Measurements from ENCODE around the gene SCAPER. TPM values are rescaled to one million over a fixed set of nuclear protein-coding genes. Genes with fewer than 3 reads are reported as not detected.

SCAPER gene
- total and polyA plus RNA-seq, 4 donors, result 3.3 to 18.0 (median 9.9) TPM

GRCh38 chr15:76448755-76449154, 456.4 kb downstream of the SCAPER start:
- WGBS, result 70% methylated on average over 2 of the region's 2 CpGs
- TF ChIP-seq HNF4G (IDR thresholded peaks at IDR 0.05) (no peak), NR2F2 (IDR thresholded peaks at IDR 0.05) (no peak), EGR1 (IDR thresholded peaks at IDR 0.05; ENCODE audit: low read depth in 2 of 2) (no peak), HNF4A (conservative IDR thresholded peaks at IDR 0.05) (no peak), SP1 (IDR thresholded peaks at IDR 0.05) (no peak), JUND (IDR thresholded peaks at IDR 0.05) (no peak), TAF1 (conservative IDR thresholded peaks at IDR 0.05) (no peak), RAD21 (IDR thresholded peaks at IDR 0.05) (no peak), FOXA1 (IDR thresholded peaks at IDR 0.05) (no peak), FOXA2 (IDR thresholded peaks at IDR 0.05) (no peak), RXRA (IDR thresholded peaks at IDR 0.05) (no peak)
- TF ChIP-seq, protein P1, sequence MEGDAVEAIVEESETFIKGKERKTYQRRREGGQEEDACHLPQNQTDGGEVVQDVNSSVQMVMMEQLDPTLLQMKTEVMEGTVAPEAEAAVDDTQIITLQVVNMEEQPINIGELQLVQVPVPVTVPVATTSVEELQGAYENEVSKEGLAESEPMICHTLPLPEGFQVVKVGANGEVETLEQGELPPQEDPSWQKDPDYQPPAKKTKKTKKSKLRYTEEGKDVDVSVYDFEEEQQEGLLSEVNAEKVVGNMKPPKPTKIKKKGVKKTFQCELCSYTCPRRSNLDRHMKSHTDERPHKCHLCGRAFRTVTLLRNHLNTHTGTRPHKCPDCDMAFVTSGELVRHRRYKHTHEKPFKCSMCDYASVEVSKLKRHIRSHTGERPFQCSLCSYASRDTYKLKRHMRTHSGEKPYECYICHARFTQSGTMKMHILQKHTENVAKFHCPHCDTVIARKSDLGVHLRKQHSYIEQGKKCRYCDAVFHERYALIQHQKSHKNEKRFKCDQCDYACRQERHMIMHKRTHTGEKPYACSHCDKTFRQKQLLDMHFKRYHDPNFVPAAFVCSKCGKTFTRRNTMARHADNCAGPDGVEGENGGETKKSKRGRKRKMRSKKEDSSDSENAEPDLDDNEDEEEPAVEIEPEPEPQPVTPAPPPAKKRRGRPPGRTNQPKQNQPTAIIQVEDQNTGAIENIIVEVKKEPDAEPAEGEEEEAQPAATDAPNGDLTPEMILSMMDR (IDR thresholded peaks at IDR 0.05; ENCODE audit: low read depth, low read length, missing input control), result no peak
- TF ChIP-seq, protein P2, sequence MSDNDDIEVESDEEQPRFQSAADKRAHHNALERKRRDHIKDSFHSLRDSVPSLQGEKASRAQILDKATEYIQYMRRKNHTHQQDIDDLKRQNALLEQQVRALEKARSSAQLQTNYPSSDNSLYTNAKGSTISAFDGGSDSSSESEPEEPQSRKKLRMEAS (IDR thresholded peaks at IDR 0.05), result no peak

DNA sequence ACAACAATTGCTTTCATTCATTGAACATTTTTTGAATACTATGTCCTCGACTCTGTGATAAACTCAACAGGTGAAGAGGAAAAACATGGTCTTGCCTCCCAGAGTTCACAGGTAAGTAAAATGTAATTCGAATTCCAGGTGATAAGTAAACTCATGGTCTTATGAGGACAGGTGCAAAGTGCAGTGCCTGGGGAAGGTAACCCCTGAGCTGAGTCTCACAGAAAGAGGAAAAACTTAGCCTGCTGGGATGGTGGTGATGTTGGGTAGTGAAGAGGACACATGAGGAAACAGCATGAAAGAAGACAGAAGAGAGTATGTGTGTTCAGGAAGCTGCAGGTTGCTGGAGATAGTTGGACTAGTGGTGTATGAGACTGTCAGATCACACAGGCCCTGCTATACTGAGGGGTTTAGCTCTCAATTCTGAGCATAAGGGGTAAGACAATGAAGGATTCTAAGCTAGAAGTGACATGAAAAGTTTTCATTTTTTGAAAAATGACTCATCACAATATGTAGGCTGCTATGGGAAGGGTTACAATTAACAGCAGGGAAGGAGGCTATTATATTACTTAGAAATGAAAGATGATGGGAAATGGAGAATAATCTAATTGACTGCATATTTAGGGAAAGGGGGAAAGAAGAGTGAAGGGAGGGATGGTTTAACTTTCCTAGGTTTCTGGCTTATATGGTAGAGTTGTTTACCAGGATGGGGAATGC, 457.3 kb downstream of the SCAPER start:
- H3K27ac ChIP-seq (ENCODE audit: low read depth in 1 of 2, low read length in 2 of 2), result no peak overlapping the region
- no peak for TF ChIP-seq TAF1 (conservative IDR thresholded peaks at IDR 0.05)
- no peak for TF ChIP-seq HNF4G (IDR thresholded peaks at IDR 0.05)
- TF ChIP-seq, protein P3, sequence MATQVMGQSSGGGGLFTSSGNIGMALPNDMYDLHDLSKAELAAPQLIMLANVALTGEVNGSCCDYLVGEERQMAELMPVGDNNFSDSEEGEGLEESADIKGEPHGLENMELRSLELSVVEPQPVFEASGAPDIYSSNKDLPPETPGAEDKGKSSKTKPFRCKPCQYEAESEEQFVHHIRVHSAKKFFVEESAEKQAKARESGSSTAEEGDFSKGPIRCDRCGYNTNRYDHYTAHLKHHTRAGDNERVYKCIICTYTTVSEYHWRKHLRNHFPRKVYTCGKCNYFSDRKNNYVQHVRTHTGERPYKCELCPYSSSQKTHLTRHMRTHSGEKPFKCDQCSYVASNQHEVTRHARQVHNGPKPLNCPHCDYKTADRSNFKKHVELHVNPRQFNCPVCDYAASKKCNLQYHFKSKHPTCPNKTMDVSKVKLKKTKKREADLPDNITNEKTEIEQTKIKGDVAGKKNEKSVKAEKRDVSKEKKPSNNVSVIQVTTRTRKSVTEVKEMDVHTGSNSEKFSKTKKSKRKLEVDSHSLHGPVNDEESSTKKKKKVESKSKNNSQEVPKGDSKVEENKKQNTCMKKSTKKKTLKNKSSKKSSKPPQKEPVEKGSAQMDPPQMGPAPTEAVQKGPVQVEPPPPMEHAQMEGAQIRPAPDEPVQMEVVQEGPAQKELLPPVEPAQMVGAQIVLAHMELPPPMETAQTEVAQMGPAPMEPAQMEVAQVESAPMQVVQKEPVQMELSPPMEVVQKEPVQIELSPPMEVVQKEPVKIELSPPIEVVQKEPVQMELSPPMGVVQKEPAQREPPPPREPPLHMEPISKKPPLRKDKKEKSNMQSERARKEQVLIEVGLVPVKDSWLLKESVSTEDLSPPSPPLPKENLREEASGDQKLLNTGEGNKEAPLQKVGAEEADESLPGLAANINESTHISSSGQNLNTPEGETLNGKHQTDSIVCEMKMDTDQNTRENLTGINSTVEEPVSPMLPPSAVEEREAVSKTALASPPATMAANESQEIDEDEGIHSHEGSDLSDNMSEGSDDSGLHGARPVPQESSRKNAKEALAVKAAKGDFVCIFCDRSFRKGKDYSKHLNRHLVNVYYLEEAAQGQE (IDR thresholded peaks at IDR 0.05), result no peak
- TF ChIP-seq, protein P2 (IDR thresholded peaks at IDR 0.05), result no peak
- no peak for TF ChIP-seq FOXA1 (IDR thresholded peaks at IDR 0.05)
- TF ChIP-seq, protein P1 (IDR thresholded peaks at IDR 0.05; ENCODE audit: low read depth, low read length, missing input control), result no peak
- TF ChIP-seq EGR1 (IDR thresholded peaks at IDR 0.05; ENCODE audit: low read depth in 2 of 2), result no peak
- TF ChIP-seq, protein P4, sequence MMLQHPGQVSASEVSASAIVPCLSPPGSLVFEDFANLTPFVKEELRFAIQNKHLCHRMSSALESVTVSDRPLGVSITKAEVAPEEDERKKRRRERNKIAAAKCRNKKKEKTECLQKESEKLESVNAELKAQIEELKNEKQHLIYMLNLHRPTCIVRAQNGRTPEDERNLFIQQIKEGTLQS (IDR thresholded peaks at IDR 0.05), result no peak
- no peak for TF ChIP-seq YY1 (IDR thresholded peaks at IDR 0.05)
- no peaks in the 10 kb centered on the region for H3K4me1 ChIP-seq (ENCODE audit: control insufficient read depth in 4 of 4, insufficient read depth in 4 of 4, low read length in 3 of 4)
- no peak overlapping the region for H3K4me3 ChIP-seq (ENCODE audit: low read depth in 1 of 3, low read length in 3 of 3)
- DNase-seq (ENCODE audit: low spot score), result no peak
- 83% methylated on average over 2 of the region's 2 CpGs for WGBS
- H3K27me3 ChIP-seq (ENCODE audit: control insufficient read depth in 4 of 4, insufficient read depth in 4 of 4, low read length in 3 of 4), result no peaks in the 10 kb centered on the region
- H3K9me3 ChIP-seq (ENCODE audit: control insufficient read depth in 4 of 4, low read length in 3 of 4), result no peaks in the 10 kb centered on the region
- no peaks in the 10 kb centered on the region for H3K36me3 ChIP-seq (ENCODE audit: control insufficient read depth in 4 of 4, insufficient read depth in 3 of 4, low read depth in 1 of 4, low read length in 3 of 4)
- H3K9ac ChIP-seq (ENCODE audit: low read depth in 1 of 2, low read length in 2 of 2), result no peak overlapping the region

More at GRCh38 chr15:76448755-76449154, 456.4 kb downstream of the SCAPER start:
- no peak overlapping the region for H3K4me3 ChIP-seq (ENCODE audit: low read depth in 1 of 3, low read length in 3 of 3)
- H3K4me1 ChIP-seq (ENCODE audit: control insufficient read depth in 4 of 4, insufficient read depth in 4 of 4, low read length in 3 of 4), result no peaks in the 10 kb centered on the region
- H3K27ac ChIP-seq (ENCODE audit: low read depth in 1 of 2, low read length in 2 of 2), result no peak overlapping the region
- no peak for DNase-seq (ENCODE audit: low spot score)
- H3K36me3 ChIP-seq (ENCODE audit: control insufficient read depth in 4 of 4, insufficient read depth in 3 of 4, low read depth in 1 of 4, low read length in 3 of 4), result no peaks in the 10 kb centered on the region
- H3K9me3 ChIP-seq (ENCODE audit: control insufficient read depth in 4 of 4, low read length in 3 of 4), result no peaks in the 10 kb centered on the region
- H3K9ac ChIP-seq (ENCODE audit: low read depth in 1 of 2, low read length in 2 of 2), result no peak overlapping the region
- no peaks in the 10 kb centered on the region for H3K27me3 ChIP-seq (ENCODE audit: control insufficient read depth in 4 of 4, insufficient read depth in 4 of 4, low read length in 3 of 4)
